NCI-H2196 (cell line): ENCODE results near the gene ANKRD33B.

Source experiments
- DNase-seq: peaks from one replicate; lab custom pipeline; 2025; ENCODE audit not compliant: unreplicated experiment; lab: John Stamatoyannopoulos, UW

The ANKRD33B gene

DNA sequence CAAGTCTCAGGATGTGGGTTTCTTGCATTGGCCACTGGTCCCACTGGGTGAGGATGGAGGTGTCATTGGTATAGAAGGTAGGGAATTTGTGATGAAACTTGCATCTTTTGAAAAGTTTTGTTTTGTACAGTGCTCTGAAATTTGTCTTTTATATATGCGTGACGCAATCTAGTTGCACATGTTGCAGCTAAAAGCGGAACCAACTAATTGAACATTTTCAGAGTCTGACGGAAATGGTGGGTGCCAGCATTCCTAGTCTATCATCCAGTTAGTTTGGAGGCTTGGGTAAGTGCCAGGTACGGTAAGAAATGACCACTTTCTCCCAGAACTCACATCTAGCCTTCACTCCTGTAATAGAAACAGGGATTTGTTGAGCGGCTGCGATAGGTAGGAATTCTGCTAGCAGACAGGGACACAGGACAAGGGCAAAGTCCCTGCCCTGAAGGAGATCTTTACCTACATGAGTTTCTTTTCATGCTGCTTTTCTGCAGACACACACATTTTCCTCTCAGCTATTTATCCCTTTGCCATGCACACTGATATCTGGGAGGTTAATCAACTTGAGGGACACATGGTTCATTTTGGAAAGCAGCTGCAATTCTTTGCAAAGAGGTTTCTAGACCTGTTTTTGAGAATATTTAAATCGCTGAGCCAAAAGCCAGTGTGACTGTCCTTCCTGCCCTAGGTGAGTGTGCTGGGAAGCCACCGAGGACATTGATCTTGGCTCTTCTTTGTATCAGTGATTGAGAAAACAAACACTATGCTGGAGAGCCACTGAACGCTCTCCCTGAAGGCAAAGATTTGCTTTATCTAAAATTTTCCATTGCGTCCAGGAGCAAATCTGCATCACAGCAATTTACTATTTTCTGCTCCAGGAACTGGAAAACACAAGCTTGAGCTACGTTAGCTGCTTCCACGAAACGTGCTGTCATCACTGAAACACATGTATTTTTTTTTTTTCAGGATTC is 107.5 kb downstream of the ANKRD33B start:
- no peak for DNase-seq

DNA sequence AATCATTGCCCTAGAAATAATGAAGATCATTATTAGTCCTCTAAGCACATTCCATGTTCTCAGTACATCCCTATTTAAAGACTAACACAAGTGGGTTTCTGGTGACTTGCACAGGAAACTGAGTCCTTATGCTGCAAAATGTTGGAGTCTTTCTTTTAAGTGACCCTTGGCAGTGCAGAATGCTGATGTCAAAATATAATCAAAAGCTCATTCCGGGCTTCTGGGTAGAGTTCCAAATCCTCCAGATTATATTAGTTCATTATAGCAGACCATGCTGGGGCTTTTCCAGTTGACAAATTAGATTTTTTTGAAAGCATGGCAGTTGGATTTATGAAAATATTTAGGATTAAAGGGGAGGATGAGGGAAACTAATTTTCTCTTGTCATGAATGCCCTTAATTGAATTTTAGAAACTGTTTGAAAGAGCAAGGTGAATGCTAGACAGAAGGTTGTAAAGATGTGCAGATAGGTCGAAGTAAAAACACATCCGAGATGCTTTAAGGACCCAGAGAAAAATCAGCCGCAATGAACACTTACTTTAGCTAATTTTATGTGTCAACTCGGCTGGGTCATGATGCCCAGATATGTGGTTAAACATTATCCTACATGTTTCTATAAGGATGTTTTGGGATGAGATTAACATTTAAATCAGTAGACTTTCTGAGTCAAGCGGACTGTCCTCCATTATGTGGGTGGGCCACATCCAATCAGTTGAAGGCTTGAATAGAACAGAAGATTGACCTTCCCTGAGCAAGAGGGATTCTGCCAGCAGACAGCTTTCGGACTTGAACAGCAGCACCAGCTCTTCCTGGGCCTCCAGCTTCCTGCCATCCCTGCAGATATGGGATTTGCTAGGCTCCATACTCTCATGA is 108.5 kb downstream of the ANKRD33B start:
- no peak for DNase-seq

DNA sequence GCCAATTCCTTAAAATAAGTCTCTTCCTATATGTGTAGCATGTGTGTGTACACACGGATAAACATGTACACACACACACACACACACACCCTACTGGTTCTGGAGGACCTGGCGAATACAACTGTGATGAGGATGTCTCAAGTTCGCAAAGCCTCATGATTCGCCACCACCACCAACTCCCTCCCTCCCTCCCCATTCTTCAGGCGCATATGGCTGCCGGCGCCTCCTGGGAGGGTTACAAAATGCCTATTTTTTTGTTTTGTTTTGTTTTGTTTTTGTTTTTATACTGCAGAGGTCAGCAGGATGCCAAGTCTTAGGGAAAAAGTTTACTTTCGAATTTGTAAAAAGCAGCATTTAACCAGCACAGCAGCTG is 109.1 kb downstream of the ANKRD33B start:
- DNase-seq, result no peak

DNA sequence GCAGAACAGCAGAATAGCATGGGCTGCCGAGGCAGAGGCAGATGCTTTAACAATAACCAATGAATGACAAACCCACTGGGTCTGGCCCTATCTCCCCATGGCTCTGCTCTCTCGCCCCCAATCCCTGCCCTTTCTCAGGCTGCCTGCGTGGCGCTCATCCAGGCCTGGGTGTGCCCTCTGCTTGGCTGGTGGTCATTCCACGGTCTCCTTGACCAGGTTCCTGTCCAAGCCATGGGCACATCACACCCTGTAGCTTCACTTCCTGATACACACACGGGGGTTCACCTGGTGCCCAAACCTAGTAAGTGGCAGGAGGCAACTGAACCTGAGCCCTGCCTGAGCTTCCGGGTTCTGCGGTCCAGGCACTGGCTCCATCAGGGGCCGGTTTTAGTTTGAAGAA is 109.5 kb downstream of the ANKRD33B start:
- no peak for DNase-seq

DNA sequence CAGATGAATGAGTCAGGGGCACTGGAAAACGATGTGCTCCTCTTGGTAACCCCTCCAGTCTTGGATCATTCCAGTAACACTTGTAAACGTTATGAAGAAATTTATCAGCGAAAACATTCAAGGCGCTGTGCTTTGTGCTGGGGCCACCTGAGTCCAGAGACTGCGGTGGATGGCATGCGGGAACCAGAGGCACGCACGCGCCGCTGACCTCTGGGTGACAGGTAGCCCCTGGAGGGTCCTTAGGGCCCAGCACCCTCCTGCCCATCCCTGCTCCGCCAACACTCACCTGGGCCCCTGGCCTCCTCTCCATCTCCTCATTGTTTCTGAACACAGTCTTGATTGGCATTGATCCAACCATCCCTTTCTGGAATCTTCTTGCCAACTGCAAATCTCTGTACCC is 110.2 kb downstream of the ANKRD33B start:
- DNase-seq, result no peak

DNA sequence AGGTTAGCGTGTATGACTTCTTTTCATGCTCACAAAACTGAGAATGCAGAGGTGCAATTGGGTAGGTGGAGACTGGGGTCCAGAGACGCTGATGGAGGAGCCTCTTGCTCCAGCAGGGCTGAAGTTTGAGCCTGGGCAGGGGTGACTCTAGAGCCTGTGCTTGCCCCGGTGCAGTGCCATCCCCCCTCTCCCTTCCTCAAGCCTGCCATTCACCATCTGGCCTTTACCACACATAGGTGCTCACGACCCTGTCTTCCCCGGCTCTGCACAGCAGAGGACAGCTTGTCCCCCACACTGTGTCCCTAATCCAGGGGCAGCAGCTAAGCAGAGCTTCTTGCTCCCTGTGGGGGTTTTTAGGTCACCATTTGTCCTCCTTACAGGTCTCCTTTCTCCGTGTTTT is 110.7 kb downstream of the ANKRD33B start:
- no peak for DNase-seq

DNA sequence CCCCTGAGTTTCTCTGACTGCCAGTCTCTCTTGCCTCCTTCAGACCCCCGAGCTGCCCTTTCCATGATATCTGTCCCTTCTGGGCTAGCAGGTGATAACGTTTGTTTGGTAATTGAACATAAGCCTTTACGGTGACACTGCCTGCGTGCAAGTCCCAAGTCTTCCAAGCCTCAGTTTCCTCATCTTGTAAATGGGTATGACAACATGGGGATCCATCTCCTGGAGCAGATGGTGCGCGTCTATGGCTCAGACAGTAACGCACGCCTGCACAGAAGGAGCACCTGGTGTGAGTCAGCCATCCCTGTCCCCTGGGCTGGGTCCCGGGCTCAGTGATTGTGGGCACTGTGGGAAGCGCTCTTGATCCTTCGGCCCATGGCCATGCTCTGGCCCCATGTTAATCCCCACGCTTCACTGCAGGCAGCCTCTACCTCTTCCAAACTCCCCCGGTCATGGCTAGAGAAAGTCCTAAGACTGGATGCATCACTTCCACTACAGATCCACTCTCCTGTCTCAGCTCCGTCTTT is 111.4 kb downstream of the ANKRD33B start:
- DNase-seq, result no peak

DNA sequence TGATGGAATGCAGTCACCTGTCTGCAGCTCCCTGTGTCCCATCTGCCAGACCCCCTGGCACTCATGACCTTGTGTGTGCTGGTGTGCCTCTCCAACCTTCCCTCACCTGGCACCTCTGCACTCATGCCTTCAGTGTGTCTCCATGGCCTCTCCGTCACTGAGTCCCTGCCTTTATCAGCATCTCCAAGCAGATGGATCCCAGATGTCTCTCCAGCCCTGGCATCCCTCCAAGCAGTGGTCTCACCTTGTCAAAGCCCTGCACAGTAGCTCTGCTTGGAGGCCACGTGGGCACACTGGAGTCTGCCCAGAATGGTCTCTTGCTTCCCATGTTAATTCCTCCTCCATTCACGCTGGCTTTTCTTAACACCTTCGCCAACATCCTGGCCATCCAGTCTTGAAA is 112.4 kb downstream of the ANKRD33B start:
- DNase-seq, result no peak

DNA sequence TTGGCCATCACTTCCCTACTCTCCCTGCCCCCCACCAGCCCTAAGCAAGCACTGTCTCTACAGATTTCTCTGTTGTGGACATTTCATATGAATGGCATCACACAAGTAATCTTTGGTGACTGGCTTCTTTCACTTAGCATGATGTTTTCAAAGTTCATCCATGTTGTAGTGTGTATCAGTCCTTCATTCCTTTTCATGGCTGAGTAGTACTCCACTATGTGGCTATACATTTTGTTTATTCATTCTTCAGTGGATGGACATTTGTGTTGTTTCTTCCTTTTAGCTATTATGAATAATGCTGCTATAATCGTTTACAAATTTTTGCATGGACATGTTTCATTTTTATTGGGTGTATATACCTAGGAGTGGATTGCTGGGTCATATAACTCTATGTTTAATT is 113.1 kb downstream of the ANKRD33B start:
- DNase-seq, result no peak

DNA sequence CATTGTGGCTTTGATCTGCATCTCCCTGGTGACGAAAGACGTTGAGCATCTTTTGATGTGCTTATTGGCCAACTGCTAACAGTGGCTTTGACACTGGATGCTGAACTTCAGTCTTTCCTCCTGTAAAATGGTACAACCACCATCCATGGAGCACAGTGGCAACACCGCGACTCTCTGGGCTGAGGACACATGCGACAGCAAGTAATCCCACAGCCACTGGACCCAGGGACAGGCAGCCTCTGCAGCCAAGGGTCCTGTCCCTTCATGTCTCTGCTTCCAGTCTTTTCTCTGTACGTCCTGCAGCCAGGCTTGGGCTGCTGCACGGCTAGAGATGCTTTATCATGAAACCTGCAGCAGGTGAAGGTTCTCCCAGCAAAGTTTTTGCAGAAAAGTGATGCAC is 113.7 kb downstream of the ANKRD33B start:
- DNase-seq, result no peak

DNA sequence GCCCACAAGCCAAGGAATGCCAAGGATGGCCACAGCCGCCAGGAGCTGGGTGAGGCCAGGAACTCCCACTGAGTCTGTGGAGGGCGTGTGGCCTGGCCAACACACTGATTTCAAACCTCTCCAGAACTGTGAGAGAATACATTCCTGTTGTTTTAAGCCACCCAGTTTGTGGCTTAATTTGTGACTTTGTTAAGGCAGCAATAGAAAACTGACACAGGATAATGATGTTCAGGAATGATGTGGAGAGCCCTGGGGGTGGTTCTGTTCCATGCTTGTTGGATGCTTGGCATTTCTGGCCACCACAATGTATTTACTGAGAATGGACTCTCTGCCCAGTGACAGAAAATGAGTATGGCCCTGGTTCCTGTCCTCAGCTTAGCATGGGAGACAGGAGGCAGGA is 114.4 kb downstream of the ANKRD33B start:
- no peak for DNase-seq

DNA sequence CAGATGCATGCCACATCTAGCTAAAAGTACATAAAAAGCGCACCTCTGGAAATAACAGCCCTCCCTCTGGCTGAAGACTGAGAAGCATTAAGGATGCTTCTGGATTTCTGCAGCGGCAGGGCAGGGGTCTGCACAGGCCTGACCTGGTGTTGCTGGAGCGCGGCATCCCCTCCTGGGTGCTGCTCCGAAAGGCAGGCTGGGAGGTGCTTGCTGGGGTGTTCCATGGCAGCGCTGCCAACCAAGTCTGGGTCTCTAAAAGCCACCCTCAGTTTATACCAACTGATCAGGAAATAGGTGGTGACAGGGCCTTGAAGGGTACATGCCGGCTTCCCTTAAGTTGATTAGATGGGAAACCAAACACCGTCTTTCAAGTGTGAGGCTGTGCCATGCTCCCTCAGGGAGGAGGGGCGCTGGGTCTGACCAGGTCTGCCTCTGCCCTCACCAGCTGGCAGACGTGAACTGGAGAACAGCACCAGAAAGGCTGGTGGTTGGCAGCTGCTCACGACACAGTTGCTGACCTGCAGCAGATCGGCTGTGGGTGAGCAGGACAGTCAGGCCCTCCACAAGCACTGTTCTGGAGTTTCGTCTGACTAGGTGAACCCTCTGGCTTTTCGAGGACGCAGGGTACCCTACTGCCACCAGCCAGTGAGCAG is 115.6 kb downstream of the ANKRD33B start:
- DNase-seq, result no peak

DNA sequence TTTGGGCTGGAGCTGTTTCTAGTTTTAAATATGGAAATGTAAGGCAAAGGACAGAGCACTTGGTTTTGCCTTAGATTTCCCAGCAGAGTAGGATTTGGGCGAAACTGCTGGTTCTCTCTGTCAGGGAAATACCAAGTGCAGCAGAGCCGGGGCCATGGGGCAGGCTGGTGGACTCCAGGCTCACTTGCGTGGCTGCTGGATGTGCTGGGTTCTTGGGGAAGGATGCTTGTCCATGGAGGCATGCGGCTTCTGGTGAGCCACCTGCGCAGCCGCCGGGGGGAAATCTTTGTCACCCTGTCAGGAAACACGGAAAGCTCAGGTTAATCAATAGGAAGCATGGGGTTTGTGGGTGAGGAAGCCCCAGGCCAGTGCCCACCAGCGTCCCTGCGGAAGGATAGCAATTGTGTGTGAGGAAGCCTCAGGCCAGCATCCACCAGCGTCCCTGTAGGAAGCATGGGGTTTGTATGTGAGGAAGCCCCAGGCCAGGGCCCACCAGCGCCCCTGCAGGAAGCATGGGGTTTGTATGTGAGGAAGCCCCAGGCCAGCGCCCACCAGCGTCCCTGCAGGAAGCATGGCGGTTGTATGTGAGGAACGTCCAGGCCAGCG is 117.1 kb downstream of the ANKRD33B start:
- no peak for DNase-seq

DNA sequence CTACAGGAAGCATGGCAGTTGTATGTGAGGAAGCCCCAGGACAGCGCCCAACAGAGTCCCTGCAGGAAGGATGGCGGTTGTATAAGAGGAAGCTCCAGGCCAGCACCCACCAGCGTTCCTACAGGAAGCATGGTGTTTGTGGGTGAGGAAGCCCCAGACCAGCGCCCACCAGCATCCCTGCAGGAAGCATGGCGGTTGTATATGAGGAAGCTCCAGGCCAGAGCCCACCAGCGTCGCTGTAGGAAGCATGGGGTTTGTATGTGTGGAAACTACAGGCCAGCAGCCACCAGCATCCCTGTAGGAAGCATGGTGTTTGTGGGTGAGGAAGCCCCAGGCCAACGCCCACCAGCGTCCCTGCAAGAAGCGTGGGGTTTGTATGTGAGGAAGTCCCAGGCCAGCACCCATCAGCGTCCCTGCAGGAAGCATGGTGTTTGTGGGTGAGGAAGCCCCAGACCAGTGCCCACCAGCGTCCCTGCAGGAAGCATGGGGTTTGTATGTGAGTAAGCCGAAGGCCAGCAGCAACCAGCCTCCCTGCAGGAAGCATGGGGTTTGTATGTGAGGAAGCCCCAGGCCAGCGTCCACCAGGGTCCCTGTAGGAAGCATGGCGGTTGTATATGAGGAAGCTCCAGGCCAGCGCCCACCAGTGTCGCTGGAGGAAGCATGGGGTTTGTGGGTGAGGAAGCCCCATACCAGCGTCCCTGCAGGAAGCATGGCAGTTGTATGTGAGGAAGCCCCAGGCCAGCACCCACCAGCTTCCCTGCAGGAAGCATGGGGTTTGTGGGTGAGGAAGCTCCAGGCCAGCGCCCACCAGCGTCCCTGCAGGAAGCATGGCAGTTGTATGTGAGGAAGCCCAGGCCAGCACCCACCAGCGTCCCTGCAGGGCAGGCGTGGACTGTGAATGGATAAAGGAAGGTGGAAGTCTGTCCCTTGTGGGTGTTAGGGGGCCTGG is 118.1 kb downstream of the ANKRD33B start:
- DNase-seq, result no peak

DNA sequence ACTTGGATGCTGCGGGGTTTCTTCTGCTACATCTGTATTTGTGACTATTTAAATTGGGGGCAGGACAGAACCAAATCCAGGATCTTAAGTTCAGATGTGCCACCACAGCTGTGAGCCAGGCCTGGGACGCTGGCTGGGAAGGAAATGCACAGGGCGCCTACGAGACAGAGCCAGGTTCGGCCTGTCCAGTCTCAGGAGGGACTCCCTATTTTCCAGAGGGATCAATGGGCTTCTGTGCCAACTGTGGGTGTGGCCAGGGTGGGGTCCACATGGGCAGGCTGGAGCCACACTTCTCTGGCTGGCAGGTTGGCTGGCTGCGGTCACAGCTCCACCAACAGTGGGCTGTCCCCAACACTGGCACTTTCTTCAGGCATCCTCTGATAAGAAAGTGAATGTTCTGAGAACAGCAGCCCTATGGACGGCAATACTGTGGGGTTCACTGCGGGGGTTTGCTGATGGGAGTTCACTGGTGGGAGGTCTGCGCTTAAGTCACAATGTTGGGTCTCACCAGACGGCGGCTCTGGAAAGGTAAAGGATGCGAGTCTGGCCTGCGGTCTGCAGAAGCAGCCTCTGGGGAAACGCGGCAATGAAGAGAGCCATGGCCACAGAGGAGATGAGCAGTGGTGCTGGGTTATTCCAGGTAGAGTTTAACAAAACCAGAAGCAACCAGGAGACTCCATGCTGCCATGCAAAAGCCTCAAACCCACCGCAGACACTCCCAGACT is 119.1 kb downstream of the ANKRD33B start:
- DNase-seq, result no peak

DNA sequence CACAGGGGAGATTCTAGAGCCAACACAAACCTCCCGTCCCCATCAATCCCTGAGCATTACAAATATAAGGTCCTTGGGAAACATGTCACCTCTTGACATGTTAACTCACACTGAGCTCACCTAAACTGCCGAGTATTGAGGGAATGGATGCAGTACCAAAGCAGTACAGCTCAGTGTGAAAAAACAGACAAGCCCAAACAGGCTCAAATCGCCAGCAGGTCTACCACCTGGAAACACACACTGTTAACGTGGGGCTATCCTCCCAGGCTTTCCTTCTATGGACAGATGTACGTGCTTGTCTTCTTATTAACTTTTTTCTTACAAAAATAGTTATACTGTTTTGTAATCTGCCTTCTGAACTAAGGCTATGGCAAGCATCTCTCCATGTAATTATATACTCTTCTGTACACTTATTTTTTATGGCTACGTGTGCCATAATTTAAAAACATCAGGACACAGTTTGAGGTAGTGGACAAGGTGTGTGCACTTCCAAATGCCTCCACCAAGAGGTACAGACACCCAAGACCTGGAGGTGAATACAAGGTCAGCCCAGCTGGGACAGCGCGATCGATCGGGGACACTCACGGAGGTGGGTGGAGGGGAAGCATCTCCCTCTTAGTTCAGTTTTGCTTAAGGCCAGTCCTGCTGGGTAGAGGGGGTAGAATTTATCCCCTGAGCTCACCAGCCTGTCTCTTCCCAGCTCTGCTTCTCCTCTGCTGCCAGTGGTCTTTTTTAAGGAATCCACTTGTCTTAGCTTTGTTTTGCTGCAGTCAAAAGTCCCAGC is 120.6 kb downstream of the ANKRD33B start:
- no peak for DNase-seq

DNA sequence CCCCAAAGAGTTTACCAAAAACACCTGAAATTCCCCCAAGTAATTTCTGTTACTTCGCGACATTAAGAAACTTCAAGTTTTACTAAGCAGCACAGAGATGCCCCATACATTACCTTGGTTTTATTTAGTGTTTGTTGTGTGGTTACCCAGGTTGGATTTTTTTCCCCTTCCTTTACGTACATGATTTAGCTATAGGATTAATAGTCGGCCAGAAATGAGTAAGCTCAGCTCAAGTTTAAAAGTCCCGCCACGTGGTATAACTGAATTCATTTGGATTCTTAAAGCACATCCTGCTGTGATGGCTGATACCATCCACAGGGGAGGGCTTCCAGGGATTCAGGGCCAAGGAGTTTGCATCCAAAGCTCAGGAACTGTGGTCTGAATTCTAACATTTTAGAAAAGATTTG is 121.2 kb downstream of the ANKRD33B start:
- DNase-seq, result no peak

DNA sequence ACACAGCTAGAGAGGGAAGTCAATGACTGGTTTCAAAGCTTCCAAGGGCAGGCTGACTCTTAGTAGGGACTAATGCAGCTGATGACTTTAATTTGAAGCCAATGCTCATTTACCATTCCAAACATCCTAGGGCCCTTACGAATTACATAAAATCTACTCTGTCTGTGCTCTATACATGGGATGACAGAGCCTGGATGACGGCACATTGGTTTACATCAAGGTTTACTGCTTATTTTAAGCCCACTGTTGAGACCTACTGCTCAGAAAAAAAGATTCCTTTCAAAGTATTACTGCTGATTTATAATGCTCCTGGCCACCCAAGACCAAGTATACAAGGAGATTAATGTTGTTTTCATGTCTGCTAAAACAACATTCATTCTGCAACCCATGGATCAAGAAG is 123.0 kb downstream of the ANKRD33B start:
- DNase-seq, result no peak
